Epithelial cell of prostate (primary cell): ENCODE measurements around the gene KLK2.
A peak's percentile ranks its signal among the peaks of the same experiment; 100 is the strongest.

Source experiments
- DNase-seq: peaks from one replicate; pipeline ENCODE4 v3.0.0-alpha.2; 2011; ENCODE audit warnings: low read depth, low spot score
- H3K27ac ChIP-seq: fragments of 450-650 bp; 2 replicates; pipeline ENCODE4 v1.5.1; 2017; ENCODE audit warnings: mild to moderate bottlenecking

The KLK2 gene

DNA sequence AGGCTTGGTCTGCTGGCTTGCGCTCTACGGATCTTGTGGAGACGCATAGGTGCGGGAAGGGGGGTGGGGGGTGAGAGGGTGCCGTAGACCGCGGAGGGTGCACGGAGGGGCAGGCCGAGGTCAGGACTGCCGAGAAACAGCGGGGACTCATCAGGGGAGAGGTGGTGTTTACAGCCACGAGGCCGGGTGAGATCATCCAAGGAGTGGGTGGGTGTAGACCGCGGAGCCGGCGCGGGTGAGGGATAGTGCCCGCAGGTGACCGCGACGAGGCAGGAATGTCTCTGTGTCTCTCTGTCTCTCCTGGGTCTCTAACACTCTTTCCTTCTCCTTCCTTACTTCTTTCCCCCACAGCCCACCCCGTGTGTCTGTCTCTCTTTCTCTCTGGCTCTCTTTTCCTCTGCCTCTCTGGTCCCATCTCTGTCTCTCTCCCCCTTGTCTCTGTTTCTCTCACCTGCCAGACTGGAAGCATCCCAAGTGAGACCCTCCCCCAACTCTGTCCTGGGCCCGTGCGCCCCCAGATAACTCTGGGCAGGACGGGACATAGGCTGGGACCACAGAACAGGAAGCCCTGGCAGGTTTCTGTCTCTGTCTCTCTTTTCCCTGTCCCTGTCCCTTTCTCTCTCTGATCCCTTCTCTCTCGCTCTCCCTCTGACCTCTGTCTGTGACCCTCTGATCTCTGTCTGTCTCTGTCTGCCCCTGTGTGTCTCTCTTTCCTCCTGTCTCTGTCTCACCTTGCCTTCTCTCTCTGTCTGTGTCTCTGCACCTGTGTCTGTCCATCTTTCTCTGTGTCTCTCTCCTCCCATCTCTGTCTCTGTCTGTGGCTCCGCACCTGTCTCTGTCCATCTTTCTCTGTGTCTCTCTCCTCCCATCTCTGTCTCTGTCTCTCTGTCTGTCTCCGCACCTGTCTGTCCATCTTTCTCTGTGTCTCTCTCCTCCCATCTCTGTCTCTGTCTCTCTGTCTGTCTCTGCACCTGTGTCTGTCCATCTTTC, 39.8 kb downstream of the KLK2 start:
- no peak overlapping the region for H3K27ac ChIP-seq
- no peak for DNase-seq

DNA sequence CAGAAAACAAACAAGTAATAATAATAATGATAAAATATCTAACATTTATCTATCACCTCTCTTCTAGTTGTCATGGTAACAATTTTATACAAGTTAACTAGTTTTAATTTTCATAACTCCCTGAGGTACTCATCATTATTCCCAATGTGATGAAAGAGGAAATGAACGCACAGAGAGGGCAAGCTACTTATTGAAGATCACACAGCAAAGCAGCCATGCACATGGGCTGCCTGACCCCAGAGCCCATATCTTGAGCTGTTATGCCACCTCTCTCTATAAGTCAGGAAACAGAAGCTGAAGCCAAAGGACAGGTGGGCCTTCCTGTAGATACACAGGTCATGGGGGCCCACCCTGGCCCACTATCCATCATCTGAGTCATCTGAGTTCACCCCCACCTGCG, 42.8 kb downstream of the KLK2 start:
- DNase-seq: no peak
- H3K27ac ChIP-seq: no peak overlapping the region

DNA sequence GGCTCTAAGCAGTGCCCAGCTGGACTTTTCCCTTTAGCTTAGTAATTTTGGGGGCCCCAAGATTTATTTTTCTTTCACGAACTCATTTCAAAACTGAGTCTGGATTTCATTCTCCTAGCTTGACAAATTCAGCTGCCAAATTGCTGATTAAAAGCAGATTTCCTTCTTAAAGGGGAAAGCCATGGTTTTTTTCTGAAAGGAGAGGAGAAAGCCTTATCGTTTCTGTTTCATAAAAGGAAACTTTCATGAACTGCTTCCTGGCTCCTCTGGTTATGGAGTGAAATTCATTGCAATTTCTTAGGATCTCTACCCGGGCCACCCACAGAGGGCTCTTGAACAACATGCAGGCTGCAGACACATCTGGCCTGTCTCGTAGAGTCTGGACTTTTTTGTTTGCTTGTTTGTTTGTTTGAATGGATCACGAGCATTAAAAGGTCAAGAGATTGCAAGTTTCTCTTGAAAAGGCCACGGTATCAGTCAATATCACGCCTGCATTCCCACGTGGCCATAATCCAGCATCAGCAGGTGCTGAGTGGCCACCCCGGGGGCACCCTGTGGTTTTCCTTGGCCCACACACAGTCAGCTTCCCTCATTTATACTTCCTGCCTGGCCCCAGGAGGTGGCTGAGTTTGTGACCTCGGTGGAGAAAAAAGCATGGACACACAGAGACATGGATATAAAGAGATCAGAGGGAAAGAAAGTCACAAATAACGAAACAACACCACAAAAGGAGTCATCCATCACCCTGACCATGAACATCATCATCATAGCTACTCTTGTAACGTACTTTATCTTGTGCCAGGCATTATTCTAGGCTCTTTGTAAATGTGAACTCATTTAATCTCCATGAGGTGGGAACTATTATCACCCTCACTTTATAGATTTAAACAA, 48.4 kb downstream of the KLK2 start:
- no peak for DNase-seq
- H3K27ac ChIP-seq: no peak overlapping the region

DNA sequence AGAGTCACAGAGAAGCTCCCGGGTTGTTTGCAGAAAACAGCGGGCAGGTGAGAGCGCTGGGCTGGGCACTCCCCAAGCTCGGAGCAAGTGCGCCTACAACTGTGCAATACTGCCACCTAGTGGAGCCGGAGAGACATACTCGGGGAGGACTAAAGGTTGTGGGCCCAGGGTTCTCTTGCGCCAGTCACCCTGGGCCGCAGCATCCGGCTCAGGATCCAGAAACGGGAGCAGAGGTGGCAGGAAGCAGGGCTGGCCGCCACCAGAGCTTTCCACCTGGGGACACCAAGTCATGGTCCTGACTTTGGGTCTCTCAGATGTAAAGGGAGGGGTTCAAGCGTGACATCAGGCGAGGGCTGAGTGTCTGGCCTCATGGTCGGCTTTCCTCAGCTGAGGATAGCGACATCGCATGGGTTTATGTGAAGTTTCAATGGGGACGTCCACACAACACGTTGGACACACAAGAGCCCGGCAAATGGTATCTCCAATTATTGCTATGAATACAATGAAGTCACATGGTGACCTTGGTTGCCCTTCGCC, 49.1 kb downstream of the KLK2 start:
- no peak overlapping the region for H3K27ac ChIP-seq
- no peak for DNase-seq

DNA sequence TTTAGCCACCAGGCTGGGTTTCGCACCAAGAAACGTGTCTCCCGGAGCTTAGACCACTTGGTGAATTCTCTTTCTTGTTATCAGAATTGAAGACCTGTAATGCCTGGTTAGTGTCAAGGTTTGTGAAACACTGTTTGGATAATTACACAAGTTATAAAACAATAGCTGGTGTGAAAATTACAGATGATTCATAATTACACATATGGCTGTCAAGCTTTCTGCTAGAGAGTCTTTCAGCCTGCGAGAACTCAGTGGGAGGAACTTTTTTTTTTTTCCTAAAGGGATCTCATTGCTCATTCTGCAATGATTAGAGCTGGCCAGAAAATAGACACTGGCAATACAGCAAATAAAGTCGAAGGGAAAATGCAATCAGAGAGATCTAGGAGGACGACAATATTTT, 51.3 kb downstream of the KLK2 start:
- peak overlapping the region; percentile 49 for H3K27ac ChIP-seq
- DNase-seq: no peak

DNA sequence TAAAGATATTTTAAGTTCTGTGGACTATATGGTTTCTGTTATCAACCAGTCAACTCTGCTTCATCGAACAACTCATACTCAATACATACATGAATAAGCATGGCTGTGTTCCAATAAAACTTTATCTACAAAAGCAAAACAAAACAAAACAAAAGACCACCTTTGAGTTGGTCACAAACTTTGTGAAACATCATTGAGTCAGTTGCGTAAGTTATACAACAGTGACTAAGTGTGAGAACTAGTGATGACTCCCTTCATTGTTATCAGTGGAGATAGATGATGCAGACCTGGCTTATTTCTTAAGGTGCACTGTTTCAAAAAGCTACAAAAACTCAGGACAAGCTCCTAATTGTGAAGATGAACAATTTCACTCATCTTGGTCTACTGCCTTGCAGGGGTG, 52.5 kb downstream of the KLK2 start:
- H3K27ac ChIP-seq: peak overlapping the region; percentile 49
- no peak for DNase-seq

DNA sequence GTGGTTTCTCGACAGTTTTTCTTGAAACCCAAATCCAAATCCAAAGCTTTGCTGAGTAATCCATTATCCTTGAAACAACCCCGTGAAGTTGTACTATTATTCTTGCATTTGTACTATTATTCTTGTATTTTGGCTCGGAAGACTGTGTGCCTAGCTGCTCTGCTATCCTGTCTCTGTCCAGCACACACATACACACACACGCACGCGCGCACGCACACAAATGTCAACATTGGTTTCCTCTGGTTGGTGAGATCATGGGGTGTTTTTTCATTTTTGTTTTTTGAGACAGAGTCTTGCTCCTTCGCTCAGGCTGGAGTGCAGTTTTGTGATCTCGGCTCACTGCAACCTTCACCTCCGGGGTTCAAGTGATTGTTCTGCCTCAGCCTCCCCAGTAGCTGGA, 52.9 kb downstream of the KLK2 start:
- DNase-seq: no peak
- peak overlapping the region; percentile 49 for H3K27ac ChIP-seq

DNA sequence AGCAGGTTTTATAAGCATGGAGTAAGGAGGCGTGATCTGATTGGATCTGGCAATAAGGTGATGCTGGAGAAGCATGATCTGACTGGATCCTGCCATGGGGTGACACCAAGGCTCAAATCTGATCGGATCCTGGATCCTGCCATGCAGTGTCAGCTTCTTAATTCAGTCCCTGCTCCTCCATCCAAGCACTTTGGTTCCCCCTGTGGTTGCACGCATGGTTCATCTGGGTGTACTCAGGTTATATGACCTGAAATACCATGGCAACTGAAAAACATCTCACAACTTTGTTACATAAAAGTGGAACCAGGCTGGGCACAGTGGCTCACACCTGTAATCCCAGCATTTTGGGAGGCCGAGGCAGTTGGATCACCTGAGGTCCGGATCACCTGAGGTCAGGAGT, 55.6 kb downstream of the KLK2 start:
- DNase-seq: no peak
- H3K27ac ChIP-seq: no peak overlapping the region
